H1 (cell line): Measurements from ENCODE around the gene GATAD2B. TPM values are rescaled to one million over a fixed set of nuclear protein-coding genes. Genes with fewer than 3 reads are reported as not detected.

Experiments used
- CTCF ChIA-PET: fragments of 300-600 bp; sonication (Branson Sonifier 250); formaldehyde crosslinking; loops from one replicate; lab custom pipeline; 2021; ENCODE audit not compliant: partially characterized antibody; lab: Charles Lee
- POLR2A ChIA-PET: fragments of 300-600 bp; sonication (Branson Sonifier 250); formaldehyde crosslinking; loops from one replicate; lab custom pipeline; 2021; ENCODE audit warnings: inconsistent platforms; ENCODE audit not compliant: partially characterized antibody; lab: Charles Lee
- DNase-seq, 2 experiments: peaks; one replicate each; pipeline versions ENCODE4 v3.0.0 to v3.0.0-alpha.2; 2010 to 2022; ENCODE audit warnings: low spot score in 2 of 2, low read depth in 1 of 2, mixed read lengths in 1 of 2
- FAIRE-seq: peaks from 2 replicates; lab custom pipeline; 2011; peaks lifted over from hg19 to GRCh38; lab: Jason Lieb, UNC
- H2AFZ ChIP-seq: 2 replicates; pipeline ENCODE4 v1.8.1; 2012; ENCODE audit warnings: low read length, inconsistent platforms
- H2AK5ac ChIP-seq: 2 replicates; pipeline ENCODE4 v1.6.1; 2013; ENCODE audit warnings: low read depth, low read length
- H2BK120ac ChIP-seq: replicated peaks from 2 replicates; pipeline ENCODE3; 2013; ENCODE audit warnings: low read depth, low read length, inconsistent platforms
- H2BK12ac ChIP-seq: 2 replicates; pipeline ENCODE4 v1.6.1; 2013; ENCODE audit warnings: low read depth, low read length
- H2BK15ac ChIP-seq: 2 replicates; pipeline ENCODE4 v1.6.1; 2013; ENCODE audit warnings: low read length
- H2BK20ac ChIP-seq: 2 replicates; pipeline ENCODE4 v1.6.1; 2013; ENCODE audit warnings: low read length
- H2BK5ac ChIP-seq: 2 replicates; pipeline ENCODE4 v1.6.1; 2013; ENCODE audit warnings: low read depth, low read length
- H3K14ac ChIP-seq: 2 replicates; pipeline ENCODE4 v1.6.1; 2013; ENCODE audit warnings: inconsistent platforms; ENCODE audit not compliant: insufficient read length
- H3K18ac ChIP-seq: 2 replicates; pipeline ENCODE4 v1.6.1; 2013; ENCODE audit warnings: low read length; ENCODE audit errors: extremely low read depth
- H3K23ac ChIP-seq: 2 replicates; pipeline ENCODE4 v1.6.1; 2013; ENCODE audit warnings: inconsistent platforms; ENCODE audit not compliant: insufficient read length
- H3K23me2 ChIP-seq: 2 replicates; pipeline ENCODE4 v1.6.1; 2013; ENCODE audit warnings: low read depth, low read length
- H3K27ac ChIP-seq: 2 replicates; pipeline ENCODE4 v1.6.1; 2011; ENCODE audit warnings: low read depth, low read length, inconsistent platforms
- H3K27me3 ChIP-seq, 4 experiments: replicated peaks in 1 of 4; 1 replicate in 1 of 4; 2 replicates in 3 of 4; pipeline versions ENCODE4 v1.6.1 to v1.8.1; 2011 to 2013; ENCODE audit warnings: low read length in 3 of 4, mild to moderate bottlenecking in 3 of 4, inconsistent platforms in 2 of 4, mixed read lengths in 2 of 4, moderate library complexity in 1 of 4; ENCODE audit not compliant: control insufficient read depth in 3 of 4, insufficient read depth in 3 of 4; ENCODE audit errors: extremely low read depth in 1 of 4
- H3K36me3 ChIP-seq, 4 experiments: 2 replicates each; pipeline versions ENCODE4 v1.6.1 to v1.8.1; 2011 to 2013; ENCODE audit warnings: mild to moderate bottlenecking in 4 of 4, low read length in 3 of 4, moderate library complexity in 2 of 4, control low read depth in 1 of 4, inconsistent platforms in 1 of 4; ENCODE audit not compliant: insufficient read depth in 4 of 4, control insufficient read depth in 2 of 4
- H3K4ac ChIP-seq: replicated peaks from 2 replicates; pipeline ENCODE3; 2013; ENCODE audit warnings: low read length, low read depth, mixed read lengths, inconsistent platforms; ENCODE audit not compliant: insufficient read length
- H3K4me1 ChIP-seq, 4 experiments: replicated peaks in 1 of 4; 1 replicate in 1 of 4; 2 replicates in 3 of 4; pipeline versions ENCODE4 v1.6.1 to v1.8.1; 2011 to 2013; ENCODE audit warnings: low read length in 3 of 4, inconsistent platforms in 2 of 4, mixed read lengths in 1 of 4; ENCODE audit not compliant: insufficient read depth in 4 of 4, control insufficient read depth in 3 of 4
- H3K4me2 ChIP-seq, 2 experiments: 2 replicates each; pipeline versions ENCODE4 v1.6.1 to v1.8.1; 2011 to 2013; ENCODE audit warnings: low read depth in 2 of 2, low read length in 2 of 2, control low read depth in 1 of 2, inconsistent platforms in 1 of 2, mild to moderate bottlenecking in 1 of 2; ENCODE audit not compliant: insufficient read depth in 1 of 2
- H3K4me3 ChIP-seq, 4 experiments: fragments of 200-600, 300-600 bp in 1 of 4; sonication (generic), shearing (Covaris generic), sonication (Bioruptor Twin) in 1 of 4; 2 replicates each; pipeline versions ENCODE4 v1.5.1 to v1.8.1; 2011 to 2016; ENCODE audit warnings: low read length in 4 of 4, low read depth in 3 of 4, control low read depth in 2 of 4, inconsistent platforms in 2 of 4, mild to moderate bottlenecking in 2 of 4, mixed read lengths in 1 of 4, moderate library complexity in 1 of 4; ENCODE audit not compliant: insufficient read depth in 2 of 4; ENCODE audit errors: extremely low read depth in 1 of 4
- H3K56ac ChIP-seq: replicated peaks from 2 replicates; pipeline ENCODE3; 2013; ENCODE audit warnings: low read depth, mild to moderate bottlenecking, mixed read lengths, low read length, inconsistent platforms; ENCODE audit not compliant: insufficient read length
- H3K79me1 ChIP-seq: 2 replicates; pipeline ENCODE4 v1.6.1; 2013; ENCODE audit warnings: low read depth, low read length, control low read depth
- H3K79me2 ChIP-seq, 2 experiments: 2 replicates each; pipeline versions ENCODE4 v1.6.1 to v1.8.1; 2012 to 2013; ENCODE audit warnings: low read length in 2 of 2, mild to moderate bottlenecking in 2 of 2, inconsistent platforms in 1 of 2; ENCODE audit not compliant: insufficient read depth in 2 of 2, control insufficient read depth in 1 of 2
- H3K9ac ChIP-seq, 4 experiments: replicated peaks in 1 of 4; 1 replicate in 1 of 4; 2 replicates in 3 of 4; pipeline versions ENCODE4 v1.6.1 to v1.8.1; 2011 to 2013; ENCODE audit warnings: low read depth in 3 of 4, low read length in 3 of 4, control low read depth in 2 of 4, mild to moderate bottlenecking in 2 of 4, moderate library complexity in 2 of 4, inconsistent platforms in 1 of 4; ENCODE audit errors: extremely low read depth in 1 of 4
- H3K9me3 ChIP-seq, 2 experiments: 2 replicates each; pipeline versions ENCODE4 v1.6.1 to v1.8.1; 2012 to 2013; ENCODE audit warnings: mild to moderate bottlenecking in 2 of 2, moderate library complexity in 2 of 2, control low read depth in 1 of 2, inconsistent platforms in 1 of 2, low read depth in 1 of 2, low read length in 1 of 2, mixed read lengths in 1 of 2; ENCODE audit not compliant: insufficient read depth in 2 of 2
- H4K20me1 ChIP-seq, 2 experiments: replicated peaks in 1 of 2; 2 replicates each; pipeline versions ENCODE3 to v1.8.1; 2011 to 2013; ENCODE audit warnings: inconsistent platforms in 2 of 2, low read length in 2 of 2, mild to moderate bottlenecking in 1 of 2; ENCODE audit not compliant: insufficient read depth in 2 of 2, control insufficient read depth in 1 of 2
- H4K5ac ChIP-seq: 2 replicates; pipeline ENCODE4 v1.6.1; 2013; ENCODE audit warnings: low read length, low read depth, mixed read lengths, inconsistent platforms; ENCODE audit not compliant: insufficient read length
- H4K8ac ChIP-seq: 2 replicates; pipeline ENCODE4 v1.8.0; 2013; ENCODE audit warnings: mild to moderate bottlenecking, moderate library complexity, low read length, inconsistent platforms; ENCODE audit not compliant: insufficient read depth; ENCODE audit errors: extremely low read depth
- H4K91ac ChIP-seq: replicated peaks from 2 replicates; pipeline ENCODE3; 2013; ENCODE audit warnings: low read length, mixed read lengths, inconsistent platforms; ENCODE audit not compliant: insufficient read length
- CHD2 ChIP-seq: IDR thresholded peaks from 2 replicates; pipeline ENCODE4 v1.6.1; 2012; ENCODE audit warnings: low read length, improper control_type of control experiment
- GTF2F1 ChIP-seq: IDR thresholded peaks from 2 replicates; pipeline ENCODE4 v1.6.1; 2012; ENCODE audit warnings: low read depth, low read length, improper control_type of control experiment, borderline replicate concordance
- MAX ChIP-seq: IDR thresholded peaks from 2 replicates; pipeline ENCODE4 v1.6.1; 2012; ENCODE audit warnings: inconsistent platforms
- RNF2 ChIP-seq: fragments of 200-900, 300-1000 bp; sonication (generic); IDR thresholded peaks from 2 replicates; pipeline ENCODE4 v1.7.1; 2016; ENCODE audit warnings: borderline replicate concordance, low read depth, mild to moderate bottlenecking, antibody characterized with exemption, low read length; ENCODE audit not compliant: poor library complexity, severe bottlenecking; ENCODE audit errors: missing control alignments
- SIX5 ChIP-seq: IDR thresholded peaks from 2 replicates; pipeline ENCODE4 v1.6.1; 2011; ENCODE audit warnings: mild to moderate bottlenecking, low read depth, low read length
- SRF ChIP-seq: IDR thresholded peaks from 2 replicates; pipeline ENCODE4 v1.6.1; 2011; ENCODE audit warnings: mild to moderate bottlenecking, low read depth, low read length, moderate library complexity
- TAF1 ChIP-seq: IDR thresholded peaks from 2 replicates; pipeline ENCODE4 v1.6.1; 2011; ENCODE audit warnings: mild to moderate bottlenecking, low read depth, low read length
- TCF12 ChIP-seq: IDR thresholded peaks from 2 replicates; pipeline ENCODE4 v1.6.1; 2011; ENCODE audit warnings: low read depth, mild to moderate bottlenecking, low read length
- WGBS, 2 experiments: shearing (Covaris generic) in 1 of 2; methylation state at CpG; one replicate each; pipeline versions ENCODE4 v1.1.6 to v1.1.7; 2013 to 2015; ENCODE audit warnings: low lambda C conversion rate in 2 of 2, mixed read lengths in 2 of 2, inconsistent platforms in 1 of 2, low coverage in 1 of 2, missing lambda C conversion rate in 1 of 2; ENCODE audit not compliant: insufficient replicate concordance in 2 of 2, insufficient coverage in 1 of 2, insufficient read length in 1 of 2; ENCODE audit errors: extremely low coverage in 1 of 2, missing lambda C conversion rate in 1 of 2; 5-methylcytosine and 5-hydroxymethylcytosine counted together
- polyA plus RNA-seq, 7 experiments: library from polyadenylated mRNA; depleted of rRNA in 3 of 7; stranded (reverse) in 5 of 7; unstranded in 2 of 7; fragments of >200 nt in 5 of 7; fragments of 200-250 nt in 2 of 7; gene quantifications; 1 replicate in 5 of 7; 2 replicates in 1 of 7; 4 replicates in 1 of 7; pipeline versions ENCODE4 v1.2.1 to v1.2.3, GENCODE V29; 2011 to 2013; ENCODE audit warnings: missing spikeins in 2 of 7, mixed read lengths in 2 of 7
- total RNA-seq: library from RNA; stranded (reverse); fragmentation: NEBNext Ultra II Directional; extraction: Animal tissue kit (Norgen Biotek cat#: 25700); gene quantifications from 2 replicates; pipeline ENCODE4 v1.2.1, GENCODE V29; 2021

Gene GATAD2B
- total and polyA plus RNA-seq, 2 of the 8 experiments (the other 6 are each of a cell fraction or from before 2014, with no cell fraction given) = 8.4 to 39.1 TPM

- DNase-seq = no peak
- Histone ChIP-seq H3K27ac (no peak overlapping the region), H3K79me2 (no peaks in the 10 kb centered on the region)
- no peak for TF ChIP-seq GTF2F1
- TF ChIP-seq MAX = no peak
- no peak for TF ChIP-seq TCF12
- TF ChIP-seq TAF1 = no peak
- TF ChIP-seq CHD2 = no peak
- no peak for TF ChIP-seq RNF2
- no peak for TF ChIP-seq SRF
- no peak for TF ChIP-seq SIX5
- TF ChIP-seq, all 59 proteins: peak for 0
- Histone ChIP-seq H3K79me1 (no peaks in the 10 kb centered on the region), H3K4me2 (no peak overlapping the region), H3K4ac (no peak overlapping the region), H3K4me1 (peaks cover 6 to 19% (median 11%) of the 10 kb centered on the region in 4 experiments), H4K91ac (no peak overlapping the region), H3K4me3 (no peak overlapping the region), H3K9ac (no peak overlapping the region), H3K9me3 (no peaks in the 10 kb centered on the region), H2BK12ac (no peak overlapping the region), H2BK120ac (no peak overlapping the region), H2BK15ac (no peak overlapping the region), H4K20me1 (peaks cover 0 to 7% of the 10 kb centered on the region in 2 experiments), H4K5ac (no peak overlapping the region), H3K27me3 (no peaks in the 10 kb centered on the region), H2AK5ac (no peak overlapping the region), H2BK20ac (no peak overlapping the region), H3K18ac (no peak overlapping the region), H3K36me3 (no peaks in the 10 kb centered on the region; a peak in 1 of 8 replicates), H3K56ac (no peak overlapping the region), H4K8ac (no peak overlapping the region), H3K23me2 (no peaks in the 10 kb centered on the region; the same call in 1 of the 2 replicates), H2AFZ (no peak overlapping the region), H3K14ac (no peak overlapping the region), H3K23ac (no peak overlapping the region), H2BK5ac (no peak overlapping the region)
- CTCF ChIA-PET = interaction anchor here (0.6 to 3.3 kb wide), 9 partner anchors 15 to 188 kb away, joined by 3 to 15 read pairs (median 6); no protein-coding TSS in a partner anchor
- POLR2A ChIA-PET = interaction anchor here (1.1 to 15.1 kb wide), 4 partner anchors 17 to 194 kb away, joined by 3 to 153 read pairs (median 5); partner anchors contain the start of genes JTB, RPS27 and SLC39A1
- WGBS, 2 experiments = 94% methylated on average over 4 of the region's 4 CpGs; no CpG with 5 or more reads in 1 of the 2 experiments
- FAIRE-seq = no peak
These were observed 123.8 kb downstream of the GATAD2B start for GRCh38 chr1:153799016-153799415.
